HepG2 (cell line): ENCODE data around the gene CD93. TPM values are rescaled to one million over a fixed set of nuclear protein-coding genes. Genes with fewer than 3 reads are reported as not detected.

ENCODE experiments used
- ATAC-seq: fragments of 200-7000 bp; cut with Tn5 transposase; 3 replicates; pipeline ENCODE4 v1.9.1; 2020; ENCODE audit warnings: mild to moderate bottlenecking, moderate library complexity
- BruUV-seq: library from RNA; stranded (reverse); fragments of 400-500 nt; replicated peaks from 2 replicates; lab custom pipeline; 2021; lab: Mats Ljungman, UMichigan
- CTCF ChIA-PET: fragments of 300-600 bp; formaldehyde crosslinking; extraction: SDS; loops from one replicate; lab custom pipeline; 2021; ENCODE audit warnings: low total read pairs, inconsistent platforms, low intra/inter-chr PET ratio; lab: Yijun Ruan, JAX
- POLR2A ChIA-PET: fragments of 350-600 bp; sonication (Branson Sonifier 250); formaldehyde crosslinking; loops from one replicate; lab custom pipeline; 2020; ENCODE audit warnings: antibody characterized with exemption, inconsistent platforms; lab: Yijun Ruan, JAX
- DNase-seq: peaks from one replicate; pipeline ENCODE4 v3.0.0-alpha.2; 2015; ENCODE audit warnings: low spot score
- FAIRE-seq: peaks from 3 replicates; lab custom pipeline; 2011; peaks lifted over from hg19 to GRCh38; lab: Jason Lieb, UNC
- H2AFZ ChIP-seq: one replicate; pipeline ENCODE4 v1.6.1; 2011; ENCODE audit warnings: low read length, inconsistent platforms
- H3K27ac ChIP-seq: fragments of 300-600 bp; 3 replicates; pipeline ENCODE4 v1.8.0; 2011; ENCODE audit warnings: mixed run types, mild to moderate bottlenecking, mixed read lengths, low read length, inconsistent platforms; ENCODE audit not compliant: insufficient read depth; ENCODE audit errors: extremely low read length
- H3K27me3 ChIP-seq, 2 experiments: fragments of 200-600 bp in 1 of 2; 2 replicates in 1 of 2; 3 replicates in 1 of 2; pipeline versions ENCODE4 v1.6.0 to v1.8.0; 2011; ENCODE audit warnings: low read length in 2 of 2, mild to moderate bottlenecking in 2 of 2, moderate library complexity in 2 of 2, inconsistent platforms in 1 of 2; ENCODE audit not compliant: insufficient read depth in 2 of 2, control insufficient read depth in 1 of 2
- H3K36me3 ChIP-seq, 2 experiments: fragments of 200-600 bp in 1 of 2; replicated peaks in 1 of 2; 2 replicates in 1 of 2; 3 replicates in 1 of 2; pipeline versions ENCODE4 v1.5.1 to v1.8.0; 2011; ENCODE audit warnings: low read length in 2 of 2, inconsistent platforms in 1 of 2; ENCODE audit not compliant: insufficient read depth in 2 of 2, control insufficient read depth in 1 of 2
- H3K4me1 ChIP-seq: 2 replicates; pipeline ENCODE4 v1.5.1; 2012; ENCODE audit warnings: low read length, inconsistent platforms; ENCODE audit not compliant: insufficient read depth
- H3K4me2 ChIP-seq: 2 replicates; pipeline ENCODE4 v1.6.0; 2011; ENCODE audit warnings: low read depth, low read length, inconsistent platforms
- H3K4me3 ChIP-seq, 3 experiments: fragments of 200-600 bp in 1 of 3; sonication (generic), shearing (Covaris generic) in 1 of 3; replicated peaks in 1 of 3; 2 replicates each; pipeline ENCODE4 v1.5.1; 2011 to 2016; ENCODE audit warnings: low read length in 3 of 3, inconsistent platforms in 2 of 3, low read depth in 2 of 3, mild to moderate bottlenecking in 2 of 3, control low read depth in 1 of 3, mixed read lengths in 1 of 3; ENCODE audit not compliant: insufficient read depth in 1 of 3
- H3K79me2 ChIP-seq: one replicate; pipeline ENCODE4 v1.6.1; 2011; ENCODE audit warnings: low read length, inconsistent platforms; ENCODE audit not compliant: insufficient read depth
- H3K9ac ChIP-seq: 2 replicates; pipeline ENCODE4 v1.6.0; 2011; ENCODE audit warnings: mild to moderate bottlenecking, low read depth, low read length, inconsistent platforms; ENCODE audit not compliant: insufficient read depth
- H3K9me3 ChIP-seq: 2 replicates; pipeline ENCODE4 v1.5.1; 2012; ENCODE audit warnings: mild to moderate bottlenecking, low read length
- H4K20me1 ChIP-seq: 2 replicates; pipeline ENCODE4 v1.6.0; 2011; ENCODE audit warnings: inconsistent platforms, mild to moderate bottlenecking, low read length, moderate library complexity; ENCODE audit not compliant: insufficient read depth
- HDAC2 ChIP-seq: sonication (generic); formaldehyde crosslinking; IDR thresholded peaks from 2 replicates; pipeline ENCODE4 v1.4.0; 2020; ENCODE audit warnings: missing genetic modification reagents
- HMG20B ChIP-seq: conservative IDR thresholded peaks from 2 replicates; pipeline ENCODE4 v1.6.1; 2016; ENCODE audit warnings: missing genetic modification reagents, missing compliant biosample characterization
- HMGA1 ChIP-seq: sonication (generic); formaldehyde crosslinking; conservative IDR thresholded peaks from 2 replicates; pipeline ENCODE4 v1.4.0; 2020; ENCODE audit warnings: missing genetic modification reagents
- HNRNPLL ChIP-seq: fragments of 200-400 bp; formaldehyde crosslinking; IDR thresholded peaks from 2 replicates; pipeline ENCODE4 v1.6.1; 2017; ENCODE audit warnings: mild to moderate bottlenecking, low read depth, low read length; ENCODE audit not compliant: poor library complexity, severe bottlenecking
- KDM6A ChIP-seq: IDR thresholded peaks from 2 replicates; pipeline ENCODE4 v1.6.1; 2016; ENCODE audit warnings: low read depth
- PHF5A ChIP-seq: IDR thresholded peaks from one replicate; pipeline ENCODE4 v1.6.1; 2018; ENCODE audit warnings: low read depth, missing genetic modification reagents; ENCODE audit not compliant: unreplicated experiment
- PLRG1 ChIP-seq: fragments of 450-650 bp; conservative IDR thresholded peaks from 2 replicates; pipeline ENCODE4 v1.6.1; 2016
- ZC3H4 ChIP-seq: sonication (generic); formaldehyde crosslinking; IDR thresholded peaks from 2 replicates; pipeline ENCODE4 v1.4.0; 2020; ENCODE audit warnings: missing genetic modification reagents, borderline replicate concordance
- ZNF124 ChIP-seq: sonication (generic); formaldehyde crosslinking; IDR thresholded peaks from 2 replicates; pipeline ENCODE4 v1.4.0; 2020; ENCODE audit warnings: missing genetic modification reagents
- ZNF160 ChIP-seq: sonication (generic); formaldehyde crosslinking; IDR thresholded peaks from 2 replicates; pipeline ENCODE4 v1.8.0; 2022; ENCODE audit warnings: mild to moderate bottlenecking, inconsistent platforms, missing genetic modification reagents
- ZNF180 ChIP-seq: sonication (generic); formaldehyde crosslinking; IDR thresholded peaks from 2 replicates; pipeline ENCODE4 v1.4.0; 2020; ENCODE audit warnings: low read depth, missing genetic modification reagents, borderline replicate concordance
- ZNF563 ChIP-seq: sonication (generic); formaldehyde crosslinking; IDR thresholded peaks from 2 replicates; pipeline ENCODE4 v1.8.0; 2022; ENCODE audit warnings: mild to moderate bottlenecking, moderate library complexity, missing genetic modification reagents
- ZNF564 ChIP-seq: sonication (generic); formaldehyde crosslinking; IDR thresholded peaks from 2 replicates; pipeline ENCODE4 v1.8.1; 2023; ENCODE audit warnings: mild to moderate bottlenecking, missing genetic modification reagents
- ZNF607 ChIP-seq: sonication (generic); formaldehyde crosslinking; IDR thresholded peaks from 2 replicates; pipeline ENCODE4 v1.5.1; 2020; ENCODE audit warnings: missing genetic modification reagents, mild to moderate bottlenecking, borderline replicate concordance
- ZNF678 ChIP-seq: sonication (generic); formaldehyde crosslinking; IDR thresholded peaks from 2 replicates; pipeline ENCODE4 v1.4.0; 2020; ENCODE audit warnings: mild to moderate bottlenecking, missing genetic modification reagents
- WGBS: methylation state at CpG from one replicate; pipeline ENCODE4 v1.1.6; 2017; ENCODE audit warnings: low lambda C conversion rate; 5-methylcytosine and 5-hydroxymethylcytosine counted together
- in situ Hi-C: cut with HindIII; loops from 2 replicates; pipeline ENCODE4 v1.10.0; 2017; ENCODE audit warnings: low pct_unique_long_range_greater_than_20kb; ENCODE audit not compliant: extremely low pct_ligation_motif_present
- intact Hi-C: fragments of 100-400 bp; cut with micrococcal nuclease; formaldehyde crosslinking; loops from one replicate; pipeline ENCODE4 v1.10.0; 2022; ENCODE audit not compliant: unreplicated experiment
- polyA plus RNA-seq, 8 experiments: library from polyadenylated mRNA; depleted of rRNA in 3 of 8; stranded (reverse) in 7 of 8; unstranded in 1 of 8; fragments of >200 nt; fragmentation: Illumina TruSeq in 4 of 8; extraction: Trizol in 4 of 8; gene quantifications; 2 replicates each; pipeline versions ENCODE4 v1.2.1 to v1.2.3, GENCODE V29; 2011 to 2016; ENCODE audit warnings: low read depth in 4 of 8, missing spikeins in 1 of 8, mixed read lengths in 1 of 8; ENCODE audit not compliant: insufficient read depth in 1 of 8
- total RNA-seq, 5 experiments: library from RNA; depleted of rRNA; stranded (reverse); fragments of >200 nt; fragmentation: Illumina TruSeq; extraction: Trizol; gene quantifications; 2 replicates each; pipeline ENCODE4 v1.2.3, GENCODE V29; 2016; ENCODE audit warnings: low read depth in 1 of 5
- TF ChIP-seq, protein P1 (sequence below): sonication (generic); formaldehyde crosslinking; IDR thresholded peaks from 2 replicates; pipeline ENCODE4 v1.8.0; 2022; ENCODE audit warnings: low read depth, missing genetic modification reagents
- TF ChIP-seq, protein P2 (sequence below): sonication (generic); formaldehyde crosslinking; conservative IDR thresholded peaks from 2 replicates; pipeline ENCODE4 v1.4.0; 2020; ENCODE audit warnings: missing genetic modification reagents

The CD93 gene
- total and polyA plus RNA-seq, 2 of the 13 experiments (the other 11 are each of a cell fraction or from before 2014, with no cell fraction given) = not detected

DNA sequence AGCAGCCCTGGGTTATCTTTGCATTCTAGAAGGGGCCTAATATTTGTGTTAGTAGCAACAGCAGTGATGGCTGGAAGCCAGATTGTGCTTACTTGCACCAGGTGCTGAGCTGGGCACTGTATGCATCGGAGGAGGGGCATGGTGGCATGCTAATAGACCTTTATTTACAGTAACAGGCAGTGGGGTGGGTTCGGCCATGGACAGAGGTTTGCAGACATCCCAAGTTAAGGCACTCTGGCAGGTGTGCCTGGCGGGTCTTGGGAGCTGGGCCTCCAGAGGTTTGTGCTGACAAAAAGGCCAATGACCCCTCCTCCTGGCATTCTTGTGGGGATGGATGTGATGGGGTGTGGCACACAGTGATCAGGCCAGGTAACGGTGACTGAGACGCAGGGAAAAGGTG, 39.0 kb upstream of the CD93 start:
- BruUV-seq = no TSS peak
- peaks cover 7 to 8% of the 10 kb centered on the region in 2 experiments; a peak in 3 of 5 replicates for H3K27me3 ChIP-seq
- FAIRE-seq (no peak), DNase-seq (no peak), ATAC-seq (no peak)
- no peak for TF ChIP-seq HMG20B
- TF ChIP-seq, protein P1, sequence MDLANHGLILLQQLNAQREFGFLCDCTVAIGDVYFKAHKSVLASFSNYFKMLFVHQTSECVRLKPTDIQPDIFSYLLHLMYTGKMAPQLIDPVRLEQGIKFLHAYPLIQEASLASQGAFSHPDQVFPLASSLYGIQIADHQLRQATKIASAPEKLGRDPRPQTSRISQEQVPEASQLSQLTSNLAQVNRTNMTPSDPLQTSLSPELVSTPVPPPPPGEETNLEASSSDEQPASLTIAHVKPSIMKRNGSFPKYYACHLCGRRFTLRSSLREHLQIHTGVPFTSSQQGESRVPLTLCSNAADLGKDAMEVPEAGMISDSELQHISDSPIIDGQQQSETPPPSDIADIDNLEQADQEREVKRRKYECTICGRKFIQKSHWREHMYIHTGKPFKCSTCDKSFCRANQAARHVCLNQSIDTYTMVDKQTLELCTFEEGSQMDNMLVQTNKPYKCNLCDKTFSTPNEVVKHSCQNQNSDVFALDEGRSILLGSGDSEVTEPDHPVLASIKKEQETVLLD = no peak
- H3K4me2 ChIP-seq = no peak overlapping the region
- H3K9me3 ChIP-seq = no peaks in the 10 kb centered on the region
- POLR2A ChIA-PET = no interaction called here
- H3K36me3 ChIP-seq = no peaks in the 10 kb centered on the region
- no peak overlapping the region for H3K9ac ChIP-seq
- H3K27ac ChIP-seq = no peak overlapping the region
- in situ Hi-C loops (no loop called here), intact Hi-C loops (no loop called here)
- no peaks in the 10 kb centered on the region for H3K79me2 ChIP-seq
- CTCF ChIA-PET = no interaction called here
- H3K4me1 ChIP-seq = no peaks in the 10 kb centered on the region
- H4K20me1 ChIP-seq = no peaks in the 10 kb centered on the region
- 36% methylated on average over 5 of the region's 5 CpGs for WGBS
- no peak overlapping the region for H2AFZ ChIP-seq
- no peak overlapping the region for H3K4me3 ChIP-seq

DNA sequence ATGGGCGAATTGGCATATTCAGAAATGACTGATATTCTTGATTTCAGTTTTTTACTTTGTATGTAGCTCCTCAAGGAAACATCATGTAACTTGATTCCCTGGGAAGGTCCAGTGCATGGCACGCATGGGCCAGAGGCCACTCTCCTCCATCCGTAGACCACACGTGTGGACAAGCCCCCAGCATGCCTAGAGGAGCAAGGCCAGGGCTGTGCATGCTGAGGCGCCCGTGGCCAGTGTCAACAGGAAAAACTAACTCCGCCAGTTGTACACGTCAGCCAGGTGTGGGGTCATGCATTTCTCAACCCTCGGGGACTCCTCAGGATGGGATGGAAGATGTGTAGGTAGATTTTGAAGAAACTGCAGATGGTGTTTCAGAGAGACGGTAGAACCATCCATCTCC, 37.8 kb upstream of the CD93 start:
- CTCF ChIA-PET = no interaction called here
- TF ChIP-seq, protein P2, sequence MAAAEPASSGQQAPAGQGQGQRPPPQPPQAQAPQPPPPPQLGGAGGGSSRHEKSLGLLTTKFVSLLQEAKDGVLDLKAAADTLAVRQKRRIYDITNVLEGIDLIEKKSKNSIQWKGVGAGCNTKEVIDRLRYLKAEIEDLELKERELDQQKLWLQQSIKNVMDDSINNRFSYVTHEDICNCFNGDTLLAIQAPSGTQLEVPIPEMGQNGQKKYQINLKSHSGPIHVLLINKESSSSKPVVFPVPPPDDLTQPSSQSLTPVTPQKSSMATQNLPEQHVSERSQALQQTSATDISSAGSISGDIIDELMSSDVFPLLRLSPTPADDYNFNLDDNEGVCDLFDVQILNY = no peak
- TF ChIP-seq ZNF563 (CRISPR knock-in tag) = no peak
- TF ChIP-seq KDM6A (CRISPR knock-in tag) = no peak
- no peak for TF ChIP-seq ZNF160 (CRISPR knock-in tag)
- no peak for TF ChIP-seq ZNF678 (CRISPR knock-in tag)
- TF ChIP-seq ZNF564 (CRISPR knock-in tag) = no peak
- TF ChIP-seq HNRNPLL = no peak
- TF ChIP-seq ZNF180 (CRISPR knock-in tag) = no peak
- no peak for TF ChIP-seq ZNF124
- TF ChIP-seq ZC3H4 (CRISPR knock-in tag) = no peak
- TF ChIP-seq PLRG1 = no peak
- no peak for TF ChIP-seq ZNF607
- TF ChIP-seq PHF5A (CRISPR knock-in tag) = no peak
- no peak for TF ChIP-seq HMGA1 (CRISPR knock-in tag)
- TF ChIP-seq HDAC2 = no peak
- TF ChIP-seq, all 625 proteins: peak for 0
- Histone ChIP-seq H3K27ac (no peak overlapping the region), H3K4me3 (no peak overlapping the region), H3K36me3 (no peaks in the 10 kb centered on the region), H2AFZ (no peak overlapping the region), H3K4me1 (no peaks in the 10 kb centered on the region), H3K79me2 (no peaks in the 10 kb centered on the region), H3K27me3 (peaks cover 8 to 18% of the 10 kb centered on the region in 2 experiments; a peak in 4 of 5 replicates), H4K20me1 (no peaks in the 10 kb centered on the region), H3K4me2 (no peak overlapping the region), H3K9ac (no peak overlapping the region), H3K9me3 (no peaks in the 10 kb centered on the region)
- intact Hi-C loops = no loop called here
- BruUV-seq = no TSS peak
- DNase-seq = no peak
- ATAC-seq = no peak
- 33% methylated on average over 10 of the region's 10 CpGs for WGBS
- POLR2A ChIA-PET = no interaction called here
- FAIRE-seq = no peak
- in situ Hi-C loops = no loop called here
